ENCODE results near the gene CELA3B.

GRCh38 chr1:22021061-22021460 is 44.2 kb downstream of the CELA3B start:
- TF ChIP-seq CTCF (IDR thresholded peaks at IDR 0.05; ENCODE audit: poor library complexity) (no peak), EZH2phosphoT487 (IDR thresholded peaks at IDR 0.05; ENCODE audit: low read depth, severe bottlenecking, unreplicated experiment) (no peak)

Measured in hepatocyte (in vitro differentiated cells).